ENCODE measurements around the gene PTPN18. TPM values are rescaled to one million over a fixed set of nuclear protein-coding genes. Genes with fewer than 3 reads are reported as not detected.

PTPN18 gene
- total RNA-seq, 1 donor from 2014 or later: 45.6 TPM

- no peak for ATAC-seq
- DNase-seq (ENCODE audit: low spot score): no peak
These were observed 15.7 kb upstream of the PTPN18 start for GRCh38 chr2:130339885-130340745.

GRCh38 chr2:130341562-130342019, 14.3 kb upstream of the PTPN18 start:
- DNase-seq (ENCODE audit: low spot score): no peak
- ATAC-seq: peak; percentile 4

- ATAC-seq: peak; percentile 85
- DNase-seq (ENCODE audit: low spot score): peak; percentile 93
These were observed 13.8 kb upstream of the PTPN18 start for GRCh38 chr2:130342020-130342532.

GRCh38 chr2:130342533-130343275, 13.2 kb upstream of the PTPN18 start, which contains the start of gene IMP4:
Gene IMP4, plus strand, starts transcription at chr2:130342897. Its CDS starts 36 bp downstream, at chr2:130342933.
- peak; percentile 98 for DNase-seq (ENCODE audit: low spot score)
- peak; percentile 92 for ATAC-seq

GRCh38 chr2:130344578-130344977, 11.3 kb upstream of the PTPN18 start:
- no peak for ATAC-seq

GRCh38 chr2:130345091-130345490, 10.8 kb upstream of the PTPN18 start:
- DNase-seq (ENCODE audit: low spot score) (no peak), ATAC-seq (no peak)

More at GRCh38 chr2:130344578-130344977, 11.3 kb upstream of the PTPN18 start:
- no peak for DNase-seq (ENCODE audit: low spot score)

- ATAC-seq (no peak), DNase-seq (ENCODE audit: low spot score) (no peak)
These were observed 10.2 kb upstream of the PTPN18 start for GRCh38 chr2:130345611-130346010.

GRCh38 chr2:130346041-130346740, 9.7 kb upstream of the PTPN18 start:
- no peak for DNase-seq (ENCODE audit: low spot score)
- ATAC-seq: no peak

- no peak for DNase-seq (ENCODE audit: low spot score)
- no peak for ATAC-seq
These were observed 9.2 kb upstream of the PTPN18 start for GRCh38 chr2:130346741-130347066.

GRCh38 chr2:130347220-130347925, 8.5 kb upstream of the PTPN18 start:
- no peak for DNase-seq (ENCODE audit: low spot score)
- ATAC-seq: no peak

- DNase-seq (ENCODE audit: low spot score) (no peak), ATAC-seq (no peak)
These were observed 6.7 kb upstream of the PTPN18 start for GRCh38 chr2:130349174-130349573.

- no peak for DNase-seq (ENCODE audit: low spot score)
These were observed 4.1 kb upstream of the PTPN18 start for GRCh38 chr2:130351711-130352110.

GRCh38 chr2:130352237-130352636, 3.6 kb upstream of the PTPN18 start:
- DNase-seq (ENCODE audit: low spot score): no peak
- ATAC-seq: no peak

More at GRCh38 chr2:130351711-130352110, 4.1 kb upstream of the PTPN18 start:
- ATAC-seq: no peak

- no peak for DNase-seq (ENCODE audit: low spot score)
- ATAC-seq: no peak
These were observed 2.3 kb upstream of the PTPN18 start for GRCh38 chr2:130353291-130354138.

- DNase-seq (ENCODE audit: low spot score) (no peak), ATAC-seq (no peak)
These were observed 1.8 kb upstream of the PTPN18 start for GRCh38 chr2:130354139-130354428.

- DNase-seq (ENCODE audit: low spot score): no peak
- peak; percentile 2 for ATAC-seq
These were observed 681 bp upstream of the PTPN18 start for GRCh38 chr2:130355172-130355577.

GRCh38 chr2:130357864-130358263, 2.0 kb downstream of the PTPN18 start:
- ATAC-seq (no peak), DNase-seq (ENCODE audit: low spot score) (no peak)

- ATAC-seq: no peak
- DNase-seq (ENCODE audit: low spot score): peak; percentile 24
These were observed 2.8 kb downstream of the PTPN18 start for GRCh38 chr2:130358420-130359350.

GRCh38 chr2:130359466-130359865, 3.6 kb downstream of the PTPN18 start:
- peak; percentile 5 for DNase-seq (ENCODE audit: low spot score)
- ATAC-seq: no peak

Data from left lobe of liver (tissue), 2 donors.